DOHH2 (cell line): ENCODE measurements around the gene PILRA.

Experiments used
- H3F3A ChIP-seq: fragments of 200-600 bp; sonication (generic), shearing (Covaris generic); 2 replicates; pipeline ENCODE4 v1.6.0; 2016; ENCODE audit warnings: antibody characterized with exemption, mild to moderate bottlenecking; ENCODE audit not compliant: control insufficient read depth, insufficient read depth
- H3K27ac ChIP-seq: fragments of 200-600 bp; sonication (generic); 2 replicates; pipeline ENCODE4 v1.5.1; 2014; ENCODE audit warnings: low read depth, mild to moderate bottlenecking, low read length, moderate library complexity
- H3K27me3 ChIP-seq: fragments of 200-600 bp; sonication (generic); 2 replicates; pipeline ENCODE4 v1.6.1; 2014; ENCODE audit warnings: mild to moderate bottlenecking, low read length, mixed read lengths; ENCODE audit not compliant: control insufficient read depth
- H3K36me3 ChIP-seq: fragments of 200-600 bp; sonication (generic); 2 replicates; pipeline ENCODE4 v1.6.1; 2014; ENCODE audit warnings: mild to moderate bottlenecking, low read length, moderate library complexity, mixed read lengths; ENCODE audit not compliant: control insufficient read depth
- H3K4me1 ChIP-seq: fragments of 200-600 bp; sonication (generic); 2 replicates; pipeline ENCODE4 v1.6.1; 2014; ENCODE audit warnings: mild to moderate bottlenecking, low read length, mixed read lengths; ENCODE audit not compliant: control insufficient read depth
- H3K4me2 ChIP-seq: fragments of 200-600 bp; sonication (generic); 2 replicates; pipeline ENCODE4 v1.6.0; 2014; ENCODE audit warnings: mild to moderate bottlenecking, low read length, moderate library complexity
- H3K4me3 ChIP-seq: fragments of 200-600 bp; sonication (generic); 2 replicates; pipeline ENCODE4 v1.5.1; 2014; ENCODE audit warnings: mild to moderate bottlenecking, low read length, mixed read lengths
- H3K79me2 ChIP-seq: fragments of 200-600 bp; sonication (generic); 2 replicates; pipeline ENCODE4 v1.6.1; 2014; ENCODE audit warnings: mild to moderate bottlenecking, low read length, mixed read lengths; ENCODE audit not compliant: control insufficient read depth
- H3K9me2 ChIP-seq: fragments of 200-600 bp; sonication (generic); replicated peaks from 2 replicates; pipeline ENCODE4 v1.6.1; 2014; ENCODE audit warnings: mild to moderate bottlenecking, low read length, mixed read lengths; ENCODE audit not compliant: control insufficient read depth
- H3K9me3 ChIP-seq: fragments of 200-600 bp; sonication (generic); 2 replicates; pipeline ENCODE4 v1.6.1; 2014; ENCODE audit warnings: antibody characterized with exemption, low read length, mixed read lengths; ENCODE audit not compliant: control insufficient read depth, insufficient read depth
- H4K20me1 ChIP-seq: fragments of 200-600 bp; sonication (generic); 2 replicates; pipeline ENCODE4 v1.6.0; 2014; ENCODE audit warnings: low read depth, mild to moderate bottlenecking, antibody characterized with exemption, low read length, moderate library complexity; ENCODE audit not compliant: control insufficient read depth, insufficient read depth
- CTCF ChIP-seq: fragments of 200-600 bp; sonication (generic); IDR thresholded peaks from one replicate; pipeline ENCODE4 v1.5.1; 2014; ENCODE audit warnings: antibody characterized with exemption, mild to moderate bottlenecking, low read depth, low read length; ENCODE audit not compliant: poor library complexity, severe bottlenecking
- EZH2phosphoT487 ChIP-seq: fragments of 200-600 bp; sonication (generic); IDR thresholded peaks from 2 replicates; pipeline ENCODE4 v1.6.1; 2017; ENCODE audit warnings: borderline replicate concordance, mild to moderate bottlenecking, antibody characterized with exemption, low read length, moderate library complexity, mixed read lengths

Gene PILRA

GRCh38 chr7:100413346-100413745 is 40.1 kb downstream of the PILRA start:
- Histone ChIP-seq H3K27ac (no peak overlapping the region), H3K4me3 (peak overlapping the region; percentile 21), H3K9me2 (no peaks in the 10 kb centered on the region), H4K20me1 (no peaks in the 10 kb centered on the region), H3K27me3 (peaks cover 10% of the 10 kb centered on the region; the same call in 1 of the 2 replicates), H3F3A (no peaks in the 10 kb centered on the region), H3K79me2 (no peaks in the 10 kb centered on the region), H3K36me3 (no peaks in the 10 kb centered on the region), H3K9me3 (no peaks in the 10 kb centered on the region), H3K4me1 (peaks cover 25% of the 10 kb centered on the region), H3K4me2 (peak overlapping the region; percentile 54)
- TF ChIP-seq CTCF, result no peak
- TF ChIP-seq EZH2phosphoT487, result no peak

- Histone ChIP-seq H3K4me3 (no peak overlapping the region), H3K4me1 (peaks cover 25% of the 10 kb centered on the region), H3K4me2 (peak overlapping the region; percentile 54), H4K20me1 (no peaks in the 10 kb centered on the region), H3K79me2 (no peaks in the 10 kb centered on the region), H3K36me3 (no peaks in the 10 kb centered on the region), H3K9me3 (no peaks in the 10 kb centered on the region), H3F3A (no peaks in the 10 kb centered on the region), H3K27me3 (peaks cover 10% of the 10 kb centered on the region; the same call in 1 of the 2 replicates), H3K27ac (no peak overlapping the region), H3K9me2 (no peaks in the 10 kb centered on the region)
- TF ChIP-seq EZH2phosphoT487 (no peak), CTCF (no peak)
Measured at GRCh38 chr7:100413889-100414288, 40.6 kb downstream of the PILRA start.

- H4K20me1 ChIP-seq, result no peaks in the 10 kb centered on the region
- no peaks in the 10 kb centered on the region for H3K79me2 ChIP-seq
- no peak for TF ChIP-seq CTCF
- no peak for TF ChIP-seq EZH2phosphoT487
- no peaks in the 10 kb centered on the region for H3K36me3 ChIP-seq
- no peak overlapping the region for H3K27ac ChIP-seq
- no peak overlapping the region for H3K4me2 ChIP-seq
- no peak overlapping the region for H3K4me3 ChIP-seq
- H3F3A ChIP-seq, result no peaks in the 10 kb centered on the region
- peaks cover 32% of the 10 kb centered on the region for H3K4me1 ChIP-seq
- H3K27me3 ChIP-seq, result 0 out of 2 replicates have a peak, but pooled peaks cover 3% of the 10 kb centered on the region
- no peaks in the 10 kb centered on the region for H3K9me2 ChIP-seq
- H3K9me3 ChIP-seq, result no peaks in the 10 kb centered on the region
Measured at GRCh38 chr7:100415448-100415847, 42.2 kb downstream of the PILRA start.
